ENCODE results near the gene MLXIP. TPM values are rescaled to one million over a fixed set of nuclear protein-coding genes. Genes with fewer than 3 reads are reported as not detected.

MLXIP gene
- total and polyA plus RNA-seq, 9 of the 15 experiments (the other 6 are each of a cell fraction or from before 2014, with no cell fraction given): 2.2 to 66.3 (median 18.1) TPM

- TF ChIP-seq YY1 (IDR thresholded peaks at IDR 0.05; ENCODE audit: borderline replicate concordance in 1 of 3, control insufficient read depth in 1 of 3, extremely low read depth in 1 of 3, insufficient read depth in 3 of 3, insufficient read length in 1 of 3, insufficient replicate concordance in 2 of 3, low read depth in 1 of 3, low read length in 2 of 3) (peak; percentile 12 to 72 (median 33)), CBX2 (IDR thresholded peaks at IDR 0.05; ENCODE audit: insufficient read depth, low read length, poor library complexity, severe bottlenecking) (no peak), HIVEP1 (CRISPR knock-in tag; IDR thresholded peaks at IDR 0.05) (no peak), BDP1 (IDR thresholded peaks at IDR 0.05; ENCODE audit: insufficient read depth, insufficient read length) (no peak), RFX5 (IDR thresholded peaks at IDR 0.05; ENCODE audit: low read depth, low read length) (peak; percentile 21; the same call in 1 of the 2 replicates), TBL1XR1 (IDR thresholded peaks at IDR 0.05; ENCODE audit: low read length in 2 of 2) (no peak), ZC3H4 (CRISPR knock-in tag; IDR thresholded peaks at IDR 0.05; ENCODE audit: borderline replicate concordance) (no peak), POLR3A (IDR thresholded peaks at IDR 0.05; ENCODE audit: borderline replicate concordance, extremely low read depth, insufficient read depth, insufficient read length) (no peak), ZNF668 (CRISPR knock-in tag; IDR thresholded peaks at IDR 0.05) (0 out of 2 replicates have a peak, but pooled peaks have one; percentile 56), IFI16 (CRISPR knock-in tag; IDR thresholded peaks at IDR 0.05) (no peak), TBP (optimal IDR thresholded peaks at IDR 0.05; ENCODE audit: low read depth, low read length) (peak; percentile 30), PHF21A (IDR thresholded peaks at IDR 0.05; ENCODE audit: borderline replicate concordance, low read depth) (no peak), MCM5 (IDR thresholded peaks at IDR 0.05; ENCODE audit: low read depth) (no peak), ATF1 (CRISPR knock-in tag; IDR thresholded peaks at IDR 0.05) (no peak), ATF1 (tag; IDR thresholded peaks at IDR 0.05) (peak; percentile 95), MEIS2 (IDR thresholded peaks at IDR 0.05; ENCODE audit: partially characterized antibody) (peak; percentile 44), NRF1 (conservative IDR thresholded peaks at IDR 0.05 in 1 of 2, IDR thresholded peaks at IDR 0.05 in 1 of 2) (peak; percentile 64 to 75), SIRT6 (IDR thresholded peaks at IDR 0.05; ENCODE audit: low read depth, low read length) (no peak), MYC (IDR thresholded peaks at IDR 0.05; ENCODE audit: low read depth, low read length) (peak; percentile 97), MYC (CRISPR knock-in tag; IDR thresholded peaks at IDR 0.05; ENCODE audit: borderline replicate concordance, low read depth) (no peak), EGR1 (conservative IDR thresholded peaks at IDR 0.05) (peak; percentile 84), ZBED1 (IDR thresholded peaks at IDR 0.05) (peak; percentile 79; the same call in 1 of the 2 replicates), MTA1 (IDR thresholded peaks at IDR 0.05; ENCODE audit: borderline replicate concordance) (no peak), RNF2 (IDR thresholded peaks at IDR 0.05) (peak; percentile 76), ZNF239 (CRISPR knock-in tag; IDR thresholded peaks at IDR 0.05) (no peak; the same call in 1 of the 2 replicates)
- TF ChIP-seq, protein P1, sequence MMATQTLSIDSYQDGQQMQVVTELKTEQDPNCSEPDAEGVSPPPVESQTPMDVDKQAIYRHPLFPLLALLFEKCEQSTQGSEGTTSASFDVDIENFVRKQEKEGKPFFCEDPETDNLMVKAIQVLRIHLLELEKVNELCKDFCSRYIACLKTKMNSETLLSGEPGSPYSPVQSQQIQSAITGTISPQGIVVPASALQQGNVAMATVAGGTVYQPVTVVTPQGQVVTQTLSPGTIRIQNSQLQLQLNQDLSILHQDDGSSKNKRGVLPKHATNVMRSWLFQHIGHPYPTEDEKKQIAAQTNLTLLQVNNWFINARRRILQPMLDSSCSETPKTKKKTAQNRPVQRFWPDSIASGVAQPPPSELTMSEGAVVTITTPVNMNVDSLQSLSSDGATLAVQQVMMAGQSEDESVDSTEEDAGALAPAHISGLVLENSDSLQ (IDR thresholded peaks at IDR 0.05): peak; percentile 46; the same call in 1 of the 2 replicates
- TF ChIP-seq, protein P2, sequence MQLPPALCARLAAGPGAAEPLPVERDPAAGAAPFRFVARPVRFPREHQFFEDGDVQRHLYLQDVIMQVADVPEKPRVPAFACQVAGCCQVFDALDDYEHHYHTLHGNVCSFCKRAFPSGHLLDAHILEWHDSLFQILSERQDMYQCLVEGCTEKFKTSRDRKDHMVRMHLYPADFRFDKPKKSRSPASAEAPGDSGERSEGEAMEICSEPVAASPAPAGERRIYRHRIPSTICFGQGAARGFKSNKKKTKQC (CRISPR knock-in tag; IDR thresholded peaks at IDR 0.05): peak; percentile 75
- TF ChIP-seq, protein P3, sequence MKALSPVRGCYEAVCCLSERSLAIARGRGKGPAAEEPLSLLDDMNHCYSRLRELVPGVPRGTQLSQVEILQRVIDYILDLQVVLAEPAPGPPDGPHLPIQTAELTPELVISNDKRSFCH (CRISPR knock-in tag; IDR thresholded peaks at IDR 0.05): no peak
- TF ChIP-seq, protein P3 (tag; IDR thresholded peaks at IDR 0.05): peak; percentile 40; the same call in 1 of the 2 replicates
Observed at GRCh38 chr12:122078141-122079032, at the start of gene MLXIP (continued).

Data from K562 (cell line).